NCI-H1436 treated with DMSO at 0.1 percent for 48 hours (cell line): ENCODE measurements around the gene DHX38.

Source experiments
- DNase-seq: peaks from one replicate; lab custom pipeline; 2025; lab: John Stamatoyannopoulos, UW

The DHX38 gene

DNA sequence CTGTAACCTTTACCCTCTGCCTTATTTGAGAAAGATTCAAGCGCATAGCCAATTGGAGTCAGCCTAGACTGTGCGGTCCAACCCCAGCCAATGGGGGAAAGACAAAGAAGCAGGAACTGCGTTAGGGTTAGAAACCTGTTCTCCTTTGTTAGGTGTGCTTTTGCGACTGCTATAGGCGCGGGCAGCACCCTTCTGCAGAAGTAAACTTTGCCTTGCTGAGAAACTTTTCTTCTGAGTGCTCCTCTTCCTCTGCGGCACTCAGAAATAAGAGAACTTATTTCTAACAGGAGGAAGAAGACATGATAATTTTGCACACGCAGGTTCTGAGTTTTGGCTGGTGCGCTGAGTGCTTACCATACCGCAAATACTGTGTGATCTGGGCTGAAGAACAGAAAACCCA lies 9.2 kb upstream of the DHX38 start:
- DNase-seq = no peak

- DNase-seq = no peak
Measured at GRCh38 chr16:72085002-72085401, 8.6 kb upstream of the DHX38 start.

- DNase-seq = no peak
Measured at GRCh38 chr16:72091217-72091616, 2.4 kb upstream of the DHX38 start.

- no peak for DNase-seq
Measured at GRCh38 chr16:72092832-72093447, 707 bp upstream of the DHX38 start.

GRCh38 chr16:72094266-72094610 lies 591 bp downstream of the DHX38 start:
- no peak for DNase-seq

DNA sequence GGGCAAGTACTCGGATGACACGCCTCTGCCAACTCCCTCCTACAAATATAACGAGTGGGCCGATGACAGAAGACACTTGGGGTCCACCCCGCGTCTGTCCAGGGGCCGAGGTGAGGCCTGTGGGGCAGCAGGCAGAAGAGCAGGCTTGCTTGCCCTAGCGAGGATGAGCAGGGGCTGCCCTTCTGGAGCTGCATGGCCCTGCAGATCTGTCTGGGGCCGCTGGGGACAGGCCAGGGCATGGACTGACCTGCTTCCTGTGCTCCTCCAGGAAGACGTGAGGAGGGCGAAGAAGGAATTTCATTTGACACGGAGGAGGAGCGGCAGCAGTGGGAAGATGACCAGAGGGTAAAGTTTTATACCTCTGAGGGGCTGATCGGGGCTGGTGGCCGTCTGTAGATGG lies 5.3 kb downstream of the DHX38 start:
- DNase-seq = no peak

- DNase-seq = no peak
Measured at GRCh38 chr16:72099377-72099818, 5.8 kb downstream of the DHX38 start.

DNA sequence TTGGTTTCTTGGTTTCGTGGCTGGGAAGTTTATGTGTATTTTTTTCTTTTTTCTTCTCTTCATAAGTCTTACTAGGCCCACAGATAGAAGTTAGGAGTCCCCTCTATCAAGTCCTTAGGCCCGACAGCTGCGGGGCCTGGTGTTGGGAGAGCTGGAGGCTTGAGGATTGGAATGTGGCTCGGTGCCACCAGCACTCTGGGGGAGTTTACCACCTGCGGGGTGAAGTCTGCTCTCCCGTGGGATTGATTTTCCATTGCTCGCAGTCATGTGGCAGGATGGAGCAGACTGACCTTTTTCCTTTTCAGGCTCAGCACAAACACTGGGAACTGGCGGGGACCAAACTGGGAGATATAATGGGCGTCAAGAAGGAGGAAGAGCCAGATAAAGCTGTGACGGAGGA lies 7.5 kb downstream of the DHX38 start:
- no peak for DNase-seq

DNA sequence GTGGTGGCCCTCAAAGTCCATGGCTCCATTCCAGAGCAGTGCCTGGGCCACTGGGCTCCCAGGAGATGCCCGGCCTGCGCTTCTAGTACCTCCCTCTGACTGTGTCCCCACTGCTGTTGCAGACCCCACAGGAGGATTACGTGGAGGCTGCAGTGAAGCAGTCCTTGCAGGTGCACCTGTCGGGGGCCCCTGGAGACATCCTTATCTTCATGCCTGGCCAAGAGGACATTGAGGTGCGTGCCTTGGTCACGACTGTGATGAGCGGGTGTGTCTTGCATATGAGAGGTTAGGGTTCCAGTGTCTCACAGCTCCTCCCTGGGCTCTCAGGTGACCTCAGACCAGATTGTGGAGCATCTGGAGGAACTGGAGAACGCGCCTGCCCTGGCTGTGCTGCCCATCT lies 11.3 kb downstream of the DHX38 start:
- DNase-seq = no peak

GRCh38 chr16:72105978-72106377 lies 12.3 kb downstream of the DHX38 start:
- DNase-seq = no peak

DNA sequence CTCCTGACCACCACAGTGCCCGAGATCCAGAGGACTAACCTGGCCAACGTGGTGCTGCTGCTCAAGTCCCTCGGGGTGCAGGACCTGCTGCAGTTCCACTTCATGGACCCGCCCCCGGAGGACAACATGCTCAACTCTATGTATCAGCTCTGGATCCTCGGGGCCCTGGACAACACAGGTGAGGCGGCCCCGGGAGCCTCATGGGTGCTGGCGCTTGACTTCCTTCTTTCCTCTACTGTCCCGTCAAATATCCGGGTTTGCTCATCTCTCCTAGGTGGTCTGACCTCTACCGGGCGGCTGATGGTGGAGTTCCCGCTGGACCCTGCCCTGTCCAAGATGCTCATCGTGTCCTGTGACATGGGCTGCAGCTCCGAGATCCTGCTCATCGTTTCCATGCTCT lies 13.7 kb downstream of the DHX38 start:
- DNase-seq = no peak

DNA sequence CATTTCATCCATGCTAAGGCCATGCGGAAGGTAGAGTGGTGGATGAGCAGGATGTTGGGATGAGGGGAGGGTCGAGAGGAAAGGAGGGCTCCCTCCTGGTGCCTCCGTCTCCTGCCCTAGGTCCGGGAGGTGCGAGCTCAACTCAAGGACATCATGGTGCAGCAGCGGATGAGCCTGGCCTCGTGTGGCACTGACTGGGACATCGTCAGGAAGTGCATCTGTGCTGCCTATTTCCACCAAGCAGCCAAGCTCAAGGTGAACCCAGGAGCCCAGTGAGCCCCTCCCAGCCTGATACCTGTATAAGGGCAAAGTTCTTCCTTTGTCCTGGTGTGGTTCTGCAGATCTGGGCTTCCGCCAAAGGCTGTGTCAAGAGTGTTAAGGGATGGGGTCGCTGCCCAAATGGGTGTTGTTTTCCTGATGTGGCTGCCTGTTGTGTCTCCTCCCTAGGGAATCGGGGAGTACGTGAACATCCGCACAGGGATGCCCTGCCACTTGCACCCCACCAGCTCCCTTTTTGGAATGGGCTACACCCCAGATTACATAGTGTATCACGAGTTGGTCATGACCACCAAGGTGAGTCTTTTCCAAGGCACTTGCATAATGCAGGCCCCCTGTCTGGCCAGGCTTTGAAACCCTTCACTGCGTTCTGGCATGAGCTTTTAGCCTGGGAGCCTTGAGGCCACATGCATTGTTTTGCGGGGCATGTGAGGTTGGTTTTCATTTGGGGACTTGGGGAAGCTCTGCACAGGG lies 14.9 kb downstream of the DHX38 start:
- DNase-seq = no peak

DNA sequence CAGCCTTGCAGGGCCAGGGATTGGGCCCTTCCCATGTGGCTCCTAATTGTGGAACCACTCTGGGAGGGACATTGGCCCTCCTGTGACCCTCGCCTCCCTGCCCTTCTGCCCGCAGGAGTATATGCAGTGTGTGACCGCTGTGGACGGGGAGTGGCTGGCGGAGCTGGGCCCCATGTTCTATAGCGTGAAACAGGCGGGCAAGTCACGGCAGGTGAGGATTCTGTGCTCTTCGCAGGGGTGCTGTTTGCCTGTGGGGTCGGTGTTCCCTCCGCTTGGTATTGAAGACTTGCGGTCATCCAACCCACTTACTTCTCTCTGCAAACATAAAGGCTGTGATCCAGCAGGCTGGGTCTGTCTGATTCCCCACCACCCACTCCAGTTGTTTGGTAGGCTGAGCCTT lies 15.7 kb downstream of the DHX38 start:
- no peak for DNase-seq

- no peak for DNase-seq
Measured at GRCh38 chr16:72109966-72110530, 16.4 kb downstream of the DHX38 start.

GRCh38 chr16:72110662-72111615 lies 17.3 kb downstream of the DHX38 start:
- no peak for DNase-seq

DNA sequence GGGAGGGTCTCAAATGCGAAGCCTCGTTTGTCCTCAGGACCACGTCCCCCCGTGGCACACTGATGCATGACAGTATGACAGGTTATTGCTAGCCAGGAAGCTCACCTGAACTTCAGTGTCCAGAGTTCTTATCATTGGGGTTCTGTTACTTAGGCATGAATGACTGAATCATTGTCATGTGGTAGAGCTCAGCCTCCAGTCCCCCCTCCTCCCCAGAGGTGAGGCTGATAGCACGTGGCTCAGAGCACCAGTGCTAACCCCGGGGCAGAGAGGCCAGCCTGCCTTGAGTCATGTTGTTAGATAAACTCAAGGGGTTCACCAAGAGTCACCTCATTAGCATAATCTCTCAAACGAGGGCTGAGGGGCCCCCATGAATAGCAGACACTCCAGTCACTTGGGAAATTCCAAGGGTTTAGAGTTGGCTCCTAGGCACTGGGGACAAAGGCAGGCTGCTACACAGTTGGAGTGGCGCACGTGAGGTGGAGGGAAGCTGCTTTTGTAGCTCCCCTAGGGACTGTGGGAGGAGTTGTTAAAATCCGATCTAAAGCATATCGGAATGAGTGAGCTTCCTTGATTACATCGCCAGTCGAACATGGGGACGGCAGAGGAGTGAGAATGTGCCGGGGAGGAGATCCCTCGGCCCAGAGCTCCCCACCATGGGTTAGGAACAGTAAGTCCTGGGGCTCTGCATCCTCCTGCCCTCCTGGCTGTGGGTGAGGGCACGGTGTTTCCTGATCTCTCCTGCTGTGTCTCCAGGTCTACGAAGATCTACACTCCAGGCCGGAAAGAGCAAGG lies 18.2 kb downstream of the DHX38 start:
- DNase-seq = no peak

DNA sequence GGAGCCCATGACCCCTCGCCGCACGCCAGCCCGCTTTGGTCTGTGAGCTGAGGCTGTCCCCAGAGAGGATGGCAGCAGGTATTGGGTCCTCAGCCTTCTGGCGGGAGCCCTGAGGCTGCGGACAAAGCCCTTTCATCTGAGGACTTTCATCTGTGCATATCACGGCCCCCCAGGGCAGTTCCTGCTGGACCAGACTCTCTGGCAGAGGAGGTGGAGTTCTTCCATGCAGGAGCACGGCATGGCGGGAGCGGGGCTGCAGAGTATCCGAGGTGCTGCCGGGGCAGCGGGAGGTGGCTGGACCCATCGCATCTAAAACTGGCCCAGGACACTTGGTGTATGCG lies 18.8 kb downstream of the DHX38 start:
- no peak for DNase-seq

DNA sequence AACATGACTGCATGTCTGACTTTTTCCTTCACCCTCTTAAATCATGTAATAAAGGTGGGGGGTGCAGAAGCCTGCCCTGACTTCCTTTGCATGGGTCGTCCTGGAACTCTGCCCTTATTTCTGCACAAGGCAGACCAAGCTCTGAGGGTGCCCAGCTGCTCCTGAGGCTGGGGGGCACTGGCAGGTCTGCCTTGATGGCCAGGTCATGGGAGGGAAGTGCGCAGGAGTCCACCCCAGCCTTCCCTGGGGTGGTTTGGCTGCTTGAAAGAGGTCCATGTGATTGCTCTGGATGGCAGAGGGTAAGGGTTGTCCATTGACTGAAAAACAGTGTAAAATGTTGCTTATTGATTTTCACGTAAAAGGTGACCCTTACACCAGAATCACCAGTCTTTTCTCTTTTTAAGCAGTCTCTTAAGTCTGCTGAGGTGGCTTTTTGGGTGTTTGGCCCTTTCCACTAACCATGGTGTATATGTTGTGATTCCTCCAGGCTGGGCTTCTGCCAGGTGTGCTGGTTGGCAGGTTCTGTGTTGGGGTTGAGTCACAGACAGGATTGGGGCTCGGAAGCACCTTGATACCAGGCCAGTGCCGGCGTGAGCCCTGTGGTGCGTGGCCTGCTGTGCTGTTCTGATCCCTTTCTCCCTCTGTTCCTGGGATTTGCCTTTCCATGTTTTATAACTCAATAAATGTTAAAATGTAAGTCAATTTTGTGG lies 19.4 kb downstream of the DHX38 start:
- DNase-seq = no peak

- DNase-seq = no peak
Measured at GRCh38 chr16:72113616-72113945, 19.9 kb downstream of the DHX38 start.

DNA sequence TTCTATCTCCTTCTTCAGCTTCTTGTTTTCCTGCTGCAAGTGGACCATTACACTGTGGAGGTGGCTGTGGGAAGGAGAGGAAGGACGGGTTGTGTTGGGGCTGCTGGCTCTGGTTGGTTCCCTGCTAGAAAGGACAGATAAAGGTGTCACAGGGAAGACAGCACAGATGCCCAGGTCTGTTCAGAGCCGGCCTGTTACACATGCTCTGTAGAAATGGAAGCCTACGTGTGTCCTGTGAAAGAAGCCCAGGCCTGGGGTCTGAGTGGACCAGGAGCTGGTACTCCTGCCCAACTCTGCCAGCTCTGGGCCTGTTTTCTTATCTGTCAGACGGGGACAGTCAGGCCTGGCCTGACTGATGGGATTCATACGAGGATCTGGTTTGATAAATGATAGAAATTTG lies 26.4 kb downstream of the DHX38 start:
- DNase-seq = no peak

DNA sequence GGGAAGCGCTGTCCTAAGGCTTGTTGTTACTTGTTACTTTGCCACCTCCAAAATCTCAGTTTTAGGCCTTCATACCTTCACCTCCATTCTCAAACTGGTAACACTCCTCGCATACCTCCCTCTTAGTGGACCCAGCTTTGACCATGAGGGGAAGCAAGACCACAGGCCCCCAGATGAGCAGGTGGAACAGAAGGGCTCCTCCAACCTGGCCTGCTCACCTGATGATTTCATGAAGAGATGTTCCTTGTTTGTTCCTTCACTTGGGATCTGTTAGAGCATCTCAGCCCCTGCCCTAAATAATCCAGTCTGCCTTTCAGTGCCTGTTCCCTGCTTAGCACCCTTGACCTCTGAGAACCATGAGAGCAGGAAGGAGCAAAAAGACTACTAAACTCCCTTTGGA lies 28.7 kb downstream of the DHX38 start:
- DNase-seq = no peak
